Large intestine (tissue), 3 donors: ENCODE measurements around the gene NUP205. TPM values are rescaled to one million over a fixed set of nuclear protein-coding genes. Genes with fewer than 3 reads are reported as not detected.

Source experiments
- DNase-seq, 2 donors: peaks; one replicate each; pipeline versions ENCODE4 v3.0.0 to v3.0.0-alpha.2; 2013
- H3K27ac ChIP-seq: one replicate; pipeline ENCODE4 v1.5.1; 2013; ENCODE audit warnings: low read length
- H3K27me3 ChIP-seq: 2 replicates; pipeline ENCODE4 v1.6.1; 2013; ENCODE audit warnings: low read length; ENCODE audit not compliant: control insufficient read depth, insufficient read depth
- H3K36me3 ChIP-seq: 2 replicates; pipeline ENCODE4 v1.6.1; 2013; ENCODE audit warnings: low read length; ENCODE audit not compliant: control insufficient read depth, insufficient read depth
- H3K4me1 ChIP-seq: one replicate; pipeline ENCODE4 v1.6.1; 2013; ENCODE audit warnings: low read length; ENCODE audit not compliant: control insufficient read depth, insufficient read depth
- H3K4me3 ChIP-seq: one replicate; pipeline ENCODE4 v1.5.1; 2013; ENCODE audit warnings: low read length
- H3K9me3 ChIP-seq: one replicate; pipeline ENCODE4 v1.6.1; 2013; ENCODE audit warnings: mild to moderate bottlenecking, low read depth, low read length, moderate library complexity; ENCODE audit not compliant: control insufficient read depth
- WGBS: methylation state at CpG from one replicate; pipeline ENCODE4 v1.1.5; 2013; ENCODE audit warnings: low lambda C conversion rate; ENCODE audit not compliant: insufficient coverage; 5-methylcytosine and 5-hydroxymethylcytosine counted together
- polyA plus RNA-seq: library from polyadenylated mRNA; unstranded; fragments of 120-200 nt; gene quantifications from one replicate; pipeline ENCODE4 v1.2.1, GENCODE V29; 2013

Gene NUP205
- polyA plus RNA-seq, 1 donor = 41.0 TPM

- no peaks in the 10 kb centered on the region for H3K27me3 ChIP-seq
- WGBS = no CpG with 5 or more reads among the region's 4 CpGs
- H3K36me3 ChIP-seq = peaks cover 29% of the 10 kb centered on the region
- no peaks in the 10 kb centered on the region for H3K9me3 ChIP-seq
- no peak for DNase-seq
- no peak overlapping the region for H3K4me3 ChIP-seq
- no peaks in the 10 kb centered on the region for H3K4me1 ChIP-seq
- H3K27ac ChIP-seq = no peak overlapping the region
Measured at GRCh38 chr7:135678612-135679575, 121.2 kb downstream of the NUP205 start.

GRCh38 chr7:135681762-135682161 is 124.0 kb downstream of the NUP205 start:
- no CpG with 5 or more reads among the region's 5 CpGs for WGBS
- no peaks in the 10 kb centered on the region for H3K4me1 ChIP-seq
- H3K27ac ChIP-seq = no peak overlapping the region
- no peak for DNase-seq
- H3K36me3 ChIP-seq = peaks cover 17% of the 10 kb centered on the region
- H3K9me3 ChIP-seq = no peaks in the 10 kb centered on the region
- no peaks in the 10 kb centered on the region for H3K27me3 ChIP-seq
- H3K4me3 ChIP-seq = no peak overlapping the region

GRCh38 chr7:135682191-135682590 is 124.5 kb downstream of the NUP205 start:
- no peak overlapping the region for H3K27ac ChIP-seq

GRCh38 chr7:135683609-135684008 is 125.9 kb downstream of the NUP205 start:
- no peak overlapping the region for H3K4me3 ChIP-seq
- no CpG with 5 or more reads among the region's 3 CpGs for WGBS
- peaks cover 11% of the 10 kb centered on the region for H3K36me3 ChIP-seq
- H3K27ac ChIP-seq = no peak overlapping the region
- H3K27me3 ChIP-seq = no peaks in the 10 kb centered on the region
- no peaks in the 10 kb centered on the region for H3K4me1 ChIP-seq
- H3K9me3 ChIP-seq = no peaks in the 10 kb centered on the region
- DNase-seq = no peak

More at GRCh38 chr7:135682191-135682590, 124.5 kb downstream of the NUP205 start:
- no CpG with 5 or more reads among the region's 3 CpGs for WGBS
- no peaks in the 10 kb centered on the region for H3K27me3 ChIP-seq
- H3K4me1 ChIP-seq = no peaks in the 10 kb centered on the region
- H3K9me3 ChIP-seq = no peaks in the 10 kb centered on the region
- H3K4me3 ChIP-seq = no peak overlapping the region
- peaks cover 17% of the 10 kb centered on the region for H3K36me3 ChIP-seq
- DNase-seq = no peak

- Histone ChIP-seq H3K4me1 (no peaks in the 10 kb centered on the region), H3K36me3 (peaks cover 6% of the 10 kb centered on the region), H3K4me3 (no peak overlapping the region), H3K27ac (no peak overlapping the region), H3K27me3 (no peaks in the 10 kb centered on the region), H3K9me3 (no peaks in the 10 kb centered on the region)
- DNase-seq = no peak
- no CpG with 5 or more reads among the region's 3 CpGs for WGBS
Measured at GRCh38 chr7:135684136-135684535, 126.4 kb downstream of the NUP205 start.

- Histone ChIP-seq H3K4me3 (no peak overlapping the region), H3K9me3 (no peaks in the 10 kb centered on the region), H3K27ac (no peak overlapping the region), H3K27me3 (no peaks in the 10 kb centered on the region), H3K36me3 (peaks cover 6% of the 10 kb centered on the region), H3K4me1 (no peaks in the 10 kb centered on the region)
- 100% methylated on average over 1 of the region's 5 CpGs for WGBS
- no peak for DNase-seq
Measured at GRCh38 chr7:135684699-135685098, 127.0 kb downstream of the NUP205 start.

- Histone ChIP-seq H3K9me3 (no peaks in the 10 kb centered on the region), H3K4me3 (no peak overlapping the region), H3K36me3 (peaks cover 6% of the 10 kb centered on the region), H3K27me3 (no peaks in the 10 kb centered on the region), H3K4me1 (no peaks in the 10 kb centered on the region), H3K27ac (no peak overlapping the region)
- WGBS = no CpG with 5 or more reads among the region's 9 CpGs
- no peak for DNase-seq
Measured at GRCh38 chr7:135685306-135686084, 127.8 kb downstream of the NUP205 start.

- Histone ChIP-seq H3K4me1 (no peaks in the 10 kb centered on the region), H3K9me3 (no peaks in the 10 kb centered on the region), H3K36me3 (peaks cover 3% of the 10 kb centered on the region), H3K4me3 (no peak overlapping the region), H3K27ac (no peak overlapping the region), H3K27me3 (no peaks in the 10 kb centered on the region)
- no CpG with 5 or more reads among the region's 1 CpG for WGBS
- DNase-seq = no peak
Measured at GRCh38 chr7:135687466-135687865, 129.7 kb downstream of the NUP205 start.

GRCh38 chr7:135690566-135690965 is 132.8 kb downstream of the NUP205 start:
- DNase-seq = no peak
- Histone ChIP-seq H3K9me3 (no peaks in the 10 kb centered on the region), H3K27ac (no peak overlapping the region), H3K4me1 (no peaks in the 10 kb centered on the region), H3K4me3 (no peak overlapping the region), H3K27me3 (no peaks in the 10 kb centered on the region), H3K36me3 (peaks cover 3% of the 10 kb centered on the region)
- WGBS = no CpG with 5 or more reads among the region's 3 CpGs

GRCh38 chr7:135692055-135692454 is 134.3 kb downstream of the NUP205 start:
- H3K27me3 ChIP-seq = no peaks in the 10 kb centered on the region
- WGBS = 80% methylated on average over 1 of the region's 3 CpGs
- no peaks in the 10 kb centered on the region for H3K9me3 ChIP-seq
- no peak overlapping the region for H3K4me3 ChIP-seq
- no peak overlapping the region for H3K27ac ChIP-seq
- no peak for DNase-seq
- H3K4me1 ChIP-seq = no peaks in the 10 kb centered on the region
- H3K36me3 ChIP-seq = peaks cover 3% of the 10 kb centered on the region
